Measurements from ENCODE around the gene MOB3B.

The MOB3B gene

GRCh38 chr9:27445057-27445595, 84.5 kb downstream of the MOB3B start:
- no peak for DNase-seq (ENCODE audit: low spot score)

- no peak for DNase-seq (ENCODE audit: low spot score)
Measured at GRCh38 chr9:27442464-27442863, 87.2 kb downstream of the MOB3B start.

- no peak for DNase-seq (ENCODE audit: low spot score)
Measured at GRCh38 chr9:27441741-27442070, 87.9 kb downstream of the MOB3B start.

GRCh38 chr9:27440888-27441740, 88.5 kb downstream of the MOB3B start:
- DNase-seq (ENCODE audit: low spot score) = no peak

GRCh38 chr9:27438522-27438921, 91.1 kb downstream of the MOB3B start:
- no peak for DNase-seq (ENCODE audit: low spot score)

GRCh38 chr9:27437652-27438373, 91.8 kb downstream of the MOB3B start:
- no peak for DNase-seq (ENCODE audit: low spot score)

GRCh38 chr9:27436234-27436633, 93.4 kb downstream of the MOB3B start:
- DNase-seq (ENCODE audit: low spot score) = peak; percentile 70

- DNase-seq (ENCODE audit: low spot score) = no peak
Measured at GRCh38 chr9:27433631-27434325, 95.8 kb downstream of the MOB3B start.

GRCh38 chr9:27432308-27432707, 97.3 kb downstream of the MOB3B start:
- DNase-seq (ENCODE audit: low spot score) = no peak

GRCh38 chr9:27431543-27432147, 98.0 kb downstream of the MOB3B start:
- no peak for DNase-seq (ENCODE audit: low spot score)

- no peak for DNase-seq (ENCODE audit: low spot score)
Measured at GRCh38 chr9:27430750-27431535, 98.7 kb downstream of the MOB3B start.

- no peak for DNase-seq (ENCODE audit: low spot score)
Measured at GRCh38 chr9:27429917-27430316, 99.7 kb downstream of the MOB3B start.

- DNase-seq (ENCODE audit: low spot score) = no peak
Measured at GRCh38 chr9:27429436-27429835, 100.2 kb downstream of the MOB3B start.

GRCh38 chr9:27428551-27428950, 101.1 kb downstream of the MOB3B start:
- no peak for DNase-seq (ENCODE audit: low spot score)

- peak; percentile 94 for DNase-seq (ENCODE audit: low spot score)
Measured at GRCh38 chr9:27427272-27427643, 102.4 kb downstream of the MOB3B start.

- DNase-seq (ENCODE audit: low spot score) = peak; percentile 47
Measured at GRCh38 chr9:27426511-27427271, 102.9 kb downstream of the MOB3B start.

- no peak for DNase-seq (ENCODE audit: low spot score)
Measured at GRCh38 chr9:27425827-27426510, 103.6 kb downstream of the MOB3B start.

GRCh38 chr9:27423915-27424710, 105.5 kb downstream of the MOB3B start:
- no peak for DNase-seq (ENCODE audit: low spot score)

- DNase-seq (ENCODE audit: low spot score) = no peak
Measured at GRCh38 chr9:27422279-27422834, 107.3 kb downstream of the MOB3B start.

All from kidney tubule cell (primary cell).